Natural killer cell (primary cell): ENCODE data around the gene SRPK2. TPM values are rescaled to one million over a fixed set of nuclear protein-coding genes. Genes with fewer than 3 reads are reported as not detected.

ENCODE experiments used
- ATAC-seq, 3 donors: fragments of 150-1000 bp in 2 of 3; fragments of 200-7000 bp in 1 of 3; cut with Tn5 transposase; 1 replicate in 1 of 3; 2 replicates in 2 of 3; pipeline ENCODE4 v1.10.0; 2021; ENCODE audit warnings: mild to moderate bottlenecking in 2 of 3, moderate library complexity in 2 of 3
- DNase-seq, 2 donors: peaks; one replicate each; pipeline versions ENCODE4 v3.0.0 to v3.0.0-alpha.2; 2013 to 2021; ENCODE audit warnings: mixed read lengths in 1 of 2
- H3K27ac ChIP-seq: one replicate; pipeline ENCODE4 v1.5.1; 2013; ENCODE audit warnings: mild to moderate bottlenecking, low read length
- H3K27me3 ChIP-seq: one replicate; pipeline ENCODE4 v1.6.1; 2013; ENCODE audit warnings: low read length; ENCODE audit not compliant: control insufficient read depth, insufficient read depth
- H3K36me3 ChIP-seq: one replicate; pipeline ENCODE4 v1.6.1; 2013; ENCODE audit warnings: low read length; ENCODE audit not compliant: control insufficient read depth, insufficient read depth
- H3K4me1 ChIP-seq: one replicate; pipeline ENCODE4 v1.6.1; 2013; ENCODE audit warnings: low read length; ENCODE audit not compliant: control insufficient read depth, insufficient read depth
- H3K4me3 ChIP-seq: one replicate; pipeline ENCODE4 v1.5.1; 2013; ENCODE audit warnings: low read length
- H3K9me3 ChIP-seq: one replicate; pipeline ENCODE4 v1.6.1; 2013; ENCODE audit warnings: low read length; ENCODE audit not compliant: control insufficient read depth, insufficient read depth
- H3K27ac Mint-ChIP-seq, 2 donors: one replicate each; pipeline ENCODE4 v1.8.0; 2022; ENCODE audit warnings: mild to moderate bottlenecking in 2 of 2, mixed read lengths in 2 of 2, moderate library complexity in 1 of 2
- H3K27me3 Mint-ChIP-seq, 2 donors: one replicate each; pipeline ENCODE4 v1.8.0; 2022; ENCODE audit warnings: low read depth in 2 of 2, mixed read lengths in 2 of 2
- H3K36me3 Mint-ChIP-seq: one replicate; pipeline ENCODE4 v1.8.0; 2022; ENCODE audit warnings: mixed read lengths
- H3K4me1 Mint-ChIP-seq, 2 donors: one replicate each; pipeline ENCODE4 v1.8.0; 2022; ENCODE audit warnings: mixed read lengths in 2 of 2
- H3K4me3 Mint-ChIP-seq: one replicate; pipeline ENCODE4 v1.8.0; 2022; ENCODE audit warnings: mild to moderate bottlenecking, moderate library complexity, mixed read lengths
- H3K9me3 Mint-ChIP-seq, 2 donors: one replicate each; pipeline ENCODE4 v1.8.0; 2022; ENCODE audit warnings: mixed read lengths in 2 of 2
- CTCF ChIP-seq: fragments of 200-600 bp; IDR thresholded peaks from one replicate; pipeline ENCODE4 v1.8.0; 2022; ENCODE audit warnings: antibody characterized with exemption
- WGBS: methylation state at CpG from one replicate; pipeline ENCODE4 v1.1.7; 2013; ENCODE audit warnings: missing lambda C conversion rate; ENCODE audit not compliant: insufficient coverage; 5-methylcytosine and 5-hydroxymethylcytosine counted together
- intact Hi-C: fragments of 100-400 bp; cut with micrococcal nuclease; formaldehyde crosslinking; loops from one replicate; pipeline ENCODE4 v1.14.2; 2022
- total RNA-seq, 4 donors: library from RNA; stranded (reverse); fragments of 120-200 nt in 1 of 4; gene quantifications; one replicate each; pipeline versions ENCODE4 v1.2.3 to v1.2.4, GENCODE V29; 2013 to 2022

SRPK2 gene
- total RNA-seq, 3 donors from 2014 or later (not counting 1 experiment from before 2014, with no cell fraction given) = 103 to 121 (median 108) TPM

DNA sequence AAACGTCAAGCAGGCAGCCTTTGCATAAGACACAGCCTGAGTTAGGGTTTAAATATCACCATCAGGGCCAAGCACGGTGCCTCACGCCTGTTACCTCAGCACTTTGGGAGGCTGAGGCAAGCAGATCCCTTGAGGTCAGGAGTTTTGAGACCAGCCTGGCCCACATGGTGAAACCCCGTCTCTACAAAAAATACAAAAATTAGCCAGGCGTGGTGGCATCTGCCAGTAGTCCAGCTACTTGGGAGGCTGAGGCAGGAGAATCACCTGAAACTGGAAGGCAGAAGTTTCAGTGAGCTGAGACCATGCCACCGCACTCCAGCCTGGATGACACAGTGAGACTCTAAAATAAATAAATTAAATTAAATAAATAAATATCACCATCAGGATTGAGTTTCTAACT, 33.0 kb downstream of the SRPK2 start:
- peak overlapping the region; percentile 80 for H3K4me3 Mint-ChIP-seq
- no peaks in the 10 kb centered on the region for H3K36me3 ChIP-seq

GRCh38 chr7:105354383-105354782, 34.3 kb downstream of the SRPK2 start:
- H3K27ac Mint-ChIP-seq = peak overlapping the region; percentile 82 to 88
- DNase-seq = no peak

More for the DNA sequence above, 33.0 kb downstream of the SRPK2 start:
- Mint-ChIP-seq H3K27me3 (no peaks in the 10 kb centered on the region), H3K36me3 (no peaks in the 10 kb centered on the region), H3K4me1 (peaks cover 73 to 77% of the 10 kb centered on the region in 2 donors), H3K27ac (peak overlapping the region; percentile 82 to 88), H3K9me3 (no peaks in the 10 kb centered on the region)
- intact Hi-C loops = no loop called here
- H3K4me3 ChIP-seq = no peak overlapping the region
- no peaks in the 10 kb centered on the region for H3K27me3 ChIP-seq
- WGBS = 53% methylated on average over 5 of the region's 6 CpGs
- no peak for ATAC-seq
- H3K9me3 ChIP-seq = no peaks in the 10 kb centered on the region
- TF ChIP-seq CTCF = no peak
- H3K4me1 ChIP-seq = peaks cover 54% of the 10 kb centered on the region
- no peak for DNase-seq
- peak overlapping the region; percentile 75 for H3K27ac ChIP-seq

DNA sequence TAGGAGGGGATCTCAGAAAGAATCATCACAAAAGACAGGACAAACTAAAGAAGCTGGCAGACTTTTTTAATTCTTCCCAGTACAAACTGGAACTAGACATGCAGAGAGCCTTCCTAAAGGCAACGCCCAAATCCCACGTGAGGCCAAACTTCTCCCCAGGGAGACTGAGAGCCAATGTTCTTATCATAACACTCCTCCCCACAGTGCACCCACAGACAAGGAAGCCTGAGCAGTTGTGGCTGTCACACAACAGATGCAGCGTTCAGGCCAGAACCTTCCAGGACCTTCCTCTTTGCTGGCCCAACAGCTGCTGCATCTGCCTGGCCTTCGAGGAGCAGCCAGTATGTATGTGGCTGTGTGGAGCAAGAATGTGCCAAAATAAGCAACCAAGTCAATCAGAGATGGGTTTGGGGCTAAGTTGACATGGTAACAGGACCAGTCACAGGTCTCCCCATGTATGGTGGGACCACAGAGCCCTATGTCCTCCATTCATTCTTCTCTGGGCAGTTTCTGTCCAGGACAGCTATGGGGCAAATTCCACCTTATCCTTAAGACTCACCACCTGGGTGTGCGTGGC, 34.9 kb downstream of the SRPK2 start:
- H3K9me3 Mint-ChIP-seq = no peaks in the 10 kb centered on the region
- WGBS = 25% methylated on average over 5 of the region's 5 CpGs
- H3K4me3 ChIP-seq = no peak overlapping the region
- H3K36me3 Mint-ChIP-seq = no peaks in the 10 kb centered on the region
- peak in 1 of 3 donors; percentile 42 for ATAC-seq
- DNase-seq = peak in 1 of 2 donors; percentile 33
- intact Hi-C loops = loop anchor here (2.0 to 5.0 kb wide), 3 partner anchors 33 to 412 kb away; no protein-coding TSS in a partner anchor
- peak overlapping the region; percentile 82 to 88 for H3K27ac Mint-ChIP-seq
- peaks cover 67% of the 10 kb centered on the region for H3K4me1 ChIP-seq
- no peak for TF ChIP-seq CTCF
- H3K36me3 ChIP-seq = no peaks in the 10 kb centered on the region
- no peaks in the 10 kb centered on the region for H3K27me3 ChIP-seq
- H3K27me3 Mint-ChIP-seq = no peaks in the 10 kb centered on the region
- peak overlapping the region; percentile 75 for H3K27ac ChIP-seq
- H3K4me1 Mint-ChIP-seq = peaks cover 61 to 73% of the 10 kb centered on the region in 2 donors
- H3K9me3 ChIP-seq = no peaks in the 10 kb centered on the region
- peak overlapping the region; percentile 80 for H3K4me3 Mint-ChIP-seq

More at GRCh38 chr7:105354383-105354782, 34.3 kb downstream of the SRPK2 start:
- H3K36me3 ChIP-seq = no peaks in the 10 kb centered on the region
- Mint-ChIP-seq H3K36me3 (no peaks in the 10 kb centered on the region), H3K27me3 (no peaks in the 10 kb centered on the region), H3K4me1 (peaks cover 63 to 75% of the 10 kb centered on the region in 2 donors), H3K4me3 (peak overlapping the region; percentile 80), H3K9me3 (no peaks in the 10 kb centered on the region)
- H3K9me3 ChIP-seq = no peaks in the 10 kb centered on the region
- peak overlapping the region; percentile 75 for H3K27ac ChIP-seq
- WGBS = 20% methylated on average over 2 of the region's 2 CpGs
- H3K27me3 ChIP-seq = no peaks in the 10 kb centered on the region
- no peak overlapping the region for H3K4me3 ChIP-seq
- TF ChIP-seq CTCF = no peak
- intact Hi-C loops = loop anchor here (5.0 kb wide), 2 partner anchors 87 to 412 kb away; no protein-coding TSS in a partner anchor
- no peak for ATAC-seq
- peaks cover 61% of the 10 kb centered on the region for H3K4me1 ChIP-seq
